Measurements from ENCODE around the gene METTL21A.

DNA sequence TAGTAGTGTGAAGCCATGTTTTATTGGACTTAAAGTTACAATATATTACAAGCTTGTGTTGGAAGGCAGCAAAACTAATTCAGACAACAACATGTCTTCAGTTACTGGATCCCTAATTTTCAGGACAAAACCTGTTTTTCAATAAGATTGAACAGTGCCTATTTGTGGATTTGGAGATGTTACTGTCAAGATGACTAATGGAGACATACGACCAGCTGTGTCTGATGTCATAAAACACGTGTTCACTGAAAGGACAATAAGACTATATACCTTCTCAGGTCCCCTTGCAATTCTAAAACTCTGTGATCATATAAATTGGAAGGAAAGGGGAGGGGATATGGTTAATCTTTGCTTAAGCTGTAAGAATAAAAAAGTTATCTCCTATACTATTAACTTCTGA is 21.7 kb downstream of the METTL21A start:
- TF ChIP-seq, protein P1, sequence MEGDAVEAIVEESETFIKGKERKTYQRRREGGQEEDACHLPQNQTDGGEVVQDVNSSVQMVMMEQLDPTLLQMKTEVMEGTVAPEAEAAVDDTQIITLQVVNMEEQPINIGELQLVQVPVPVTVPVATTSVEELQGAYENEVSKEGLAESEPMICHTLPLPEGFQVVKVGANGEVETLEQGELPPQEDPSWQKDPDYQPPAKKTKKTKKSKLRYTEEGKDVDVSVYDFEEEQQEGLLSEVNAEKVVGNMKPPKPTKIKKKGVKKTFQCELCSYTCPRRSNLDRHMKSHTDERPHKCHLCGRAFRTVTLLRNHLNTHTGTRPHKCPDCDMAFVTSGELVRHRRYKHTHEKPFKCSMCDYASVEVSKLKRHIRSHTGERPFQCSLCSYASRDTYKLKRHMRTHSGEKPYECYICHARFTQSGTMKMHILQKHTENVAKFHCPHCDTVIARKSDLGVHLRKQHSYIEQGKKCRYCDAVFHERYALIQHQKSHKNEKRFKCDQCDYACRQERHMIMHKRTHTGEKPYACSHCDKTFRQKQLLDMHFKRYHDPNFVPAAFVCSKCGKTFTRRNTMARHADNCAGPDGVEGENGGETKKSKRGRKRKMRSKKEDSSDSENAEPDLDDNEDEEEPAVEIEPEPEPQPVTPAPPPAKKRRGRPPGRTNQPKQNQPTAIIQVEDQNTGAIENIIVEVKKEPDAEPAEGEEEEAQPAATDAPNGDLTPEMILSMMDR (IDR thresholded peaks at IDR 0.05; ENCODE audit: poor library complexity, severe bottlenecking), result no peak
- TF ChIP-seq EP300 (conservative IDR thresholded peaks at IDR 0.05; ENCODE audit: poor library complexity, severe bottlenecking) (no peak), POLR2AphosphoS5 (IDR thresholded peaks at IDR 0.05) (no peak)

All from neural cell (in vitro differentiated cells).